CD4-positive, alpha-beta T cell treated with Interleukin-2 at 100 ng/mL for 4 hours (primary cell): ENCODE data around the gene LRRC26.
A peak's percentile ranks its signal among the peaks of the same experiment; 100 is the strongest.

Experiments used
- DNase-seq: peaks from one replicate; pipeline ENCODE4 v3.0.0-alpha.2; 2020; ENCODE audit warnings: low spot score

Gene LRRC26

GRCh38 chr9:137199411-137200121 is 29.7 kb upstream of the LRRC26 start:
- DNase-seq = no peak

GRCh38 chr9:137198902-137199283 is 29.0 kb upstream of the LRRC26 start:
- DNase-seq = no peak

- no peak for DNase-seq
Measured at GRCh38 chr9:137198051-137198901, 28.4 kb upstream of the LRRC26 start.

GRCh38 chr9:137195525-137196220 is 25.8 kb upstream of the LRRC26 start:
- no peak for DNase-seq

- no peak for DNase-seq
Measured at GRCh38 chr9:137194909-137195308, 25.1 kb upstream of the LRRC26 start.

GRCh38 chr9:137194388-137194787 is 24.5 kb upstream of the LRRC26 start:
- DNase-seq = no peak

- DNase-seq = no peak
Measured at GRCh38 chr9:137193771-137194170, 23.9 kb upstream of the LRRC26 start.

GRCh38 chr9:137192859-137193258 is 23.0 kb upstream of the LRRC26 start:
- DNase-seq = no peak

GRCh38 chr9:137192448-137192780 is 22.6 kb upstream of the LRRC26 start:
- DNase-seq = no peak

GRCh38 chr9:137191691-137192447 is 22.0 kb upstream of the LRRC26 start:
- no peak for DNase-seq

- DNase-seq = no peak
Measured at GRCh38 chr9:137191245-137191644, 21.4 kb upstream of the LRRC26 start.

GRCh38 chr9:137190315-137190856 is 20.5 kb upstream of the LRRC26 start:
- no peak for DNase-seq

- no peak for DNase-seq
Measured at GRCh38 chr9:137189297-137190295, 19.7 kb upstream of the LRRC26 start.

- DNase-seq = peak; percentile 92
Measured at GRCh38 chr9:137188490-137189296, 18.8 kb upstream of the LRRC26 start, which contains the start of the genes ANAPC2 and SSNA1. ANAPC2 (minus strand) TSS chr9:137188560; CDS start chr9:137188532, 28 bp downstream. SSNA1 (plus strand) TSS chr9:137188676; CDS start chr9:137188727, 51 bp downstream.

GRCh38 chr9:137188086-137188489 is 18.2 kb upstream of the LRRC26 start:
- DNase-seq = no peak

- no peak for DNase-seq
Measured at GRCh38 chr9:137187386-137187785, 17.5 kb upstream of the LRRC26 start.

GRCh38 chr9:137186385-137186784 is 16.5 kb upstream of the LRRC26 start:
- DNase-seq = no peak

- no peak for DNase-seq
Measured at GRCh38 chr9:137185921-137186320, 16.1 kb upstream of the LRRC26 start.

GRCh38 chr9:137184881-137185660 is 15.2 kb upstream of the LRRC26 start:
- no peak for DNase-seq
